Right lobe of liver (tissue), 4 donors: ENCODE measurements around the gene GNB1L.

ENCODE experiments used
- POLR2A ChIP-seq: fragments of 450-650 bp; IDR thresholded peaks from one replicate; pipeline ENCODE4 v1.6.1; 2017; ENCODE audit warnings: antibody characterized with exemption, mild to moderate bottlenecking
- TF ChIP-seq, protein P1 (sequence below), 4 donors: fragments of 200-600 bp in 3 of 4; fragments of 450-650 bp in 1 of 4; IDR thresholded peaks; one replicate each; pipeline versions ENCODE4 v1.5.1 to v1.8.0; 2016 to 2022; ENCODE audit warnings: antibody characterized with exemption in 4 of 4, mild to moderate bottlenecking in 2 of 4
- donor health status: DM: no; HTN: no; CAD: no.
- donor health status: DM: no; HTN: no; CAD: no.
- donor health status: DM: no; HTN: yes; CAD: no.

DNA sequence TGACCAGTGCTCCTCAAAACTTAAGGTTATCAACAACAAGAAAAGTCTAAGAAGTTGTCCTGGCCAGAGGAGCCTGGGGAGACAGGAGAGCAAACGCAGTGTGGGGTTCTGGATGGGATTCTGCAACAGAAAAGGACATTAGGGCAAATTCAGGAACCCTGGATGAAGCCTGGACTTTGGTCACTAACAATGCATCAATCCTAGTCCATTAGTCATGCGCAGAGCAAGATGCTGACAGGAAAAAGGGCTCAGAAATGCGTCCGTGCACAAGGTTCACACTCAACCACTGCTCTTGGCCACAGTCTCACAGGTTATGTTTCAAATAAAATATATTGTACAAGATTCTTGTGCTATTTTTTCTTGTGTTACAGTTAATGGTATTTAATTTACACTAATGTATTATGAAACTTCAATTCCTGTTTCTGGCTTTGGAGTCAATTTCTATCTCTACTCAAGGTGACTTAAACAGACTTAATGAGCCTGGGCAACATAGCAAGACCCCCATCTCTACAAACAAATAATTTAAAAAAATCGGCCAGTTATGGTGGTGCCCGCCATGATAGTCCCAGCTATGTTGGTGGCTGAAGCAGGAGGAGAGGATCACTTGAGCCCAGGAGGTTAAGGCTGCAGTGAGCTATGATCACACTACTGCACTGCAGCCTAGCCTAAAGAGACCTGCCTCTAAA lies 13.6 kb downstream of the GNB1L start:
- TF ChIP-seq, protein P1, sequence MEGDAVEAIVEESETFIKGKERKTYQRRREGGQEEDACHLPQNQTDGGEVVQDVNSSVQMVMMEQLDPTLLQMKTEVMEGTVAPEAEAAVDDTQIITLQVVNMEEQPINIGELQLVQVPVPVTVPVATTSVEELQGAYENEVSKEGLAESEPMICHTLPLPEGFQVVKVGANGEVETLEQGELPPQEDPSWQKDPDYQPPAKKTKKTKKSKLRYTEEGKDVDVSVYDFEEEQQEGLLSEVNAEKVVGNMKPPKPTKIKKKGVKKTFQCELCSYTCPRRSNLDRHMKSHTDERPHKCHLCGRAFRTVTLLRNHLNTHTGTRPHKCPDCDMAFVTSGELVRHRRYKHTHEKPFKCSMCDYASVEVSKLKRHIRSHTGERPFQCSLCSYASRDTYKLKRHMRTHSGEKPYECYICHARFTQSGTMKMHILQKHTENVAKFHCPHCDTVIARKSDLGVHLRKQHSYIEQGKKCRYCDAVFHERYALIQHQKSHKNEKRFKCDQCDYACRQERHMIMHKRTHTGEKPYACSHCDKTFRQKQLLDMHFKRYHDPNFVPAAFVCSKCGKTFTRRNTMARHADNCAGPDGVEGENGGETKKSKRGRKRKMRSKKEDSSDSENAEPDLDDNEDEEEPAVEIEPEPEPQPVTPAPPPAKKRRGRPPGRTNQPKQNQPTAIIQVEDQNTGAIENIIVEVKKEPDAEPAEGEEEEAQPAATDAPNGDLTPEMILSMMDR (IDR thresholded peaks at IDR 0.05): no peak
- TF ChIP-seq POLR2A: no peak
